GM12864 (cell line): ENCODE measurements around the gene ATP6AP2.

Experiments used
- DNase-seq: peaks from one replicate; pipeline ENCODE4 v3.0.0-alpha.2; 2011; ENCODE audit warnings: low read depth
- H3K4me3 ChIP-seq: 2 replicates; pipeline ENCODE4 v1.5.1; 2011; ENCODE audit warnings: mild to moderate bottlenecking, low read depth, low read length, control low read depth
- TF ChIP-seq, protein P1 (sequence below): IDR thresholded peaks from 2 replicates; pipeline ENCODE4 v1.5.1; 2011; ENCODE audit warnings: low read depth, mild to moderate bottlenecking, moderate library complexity, low read length, control low read depth, inconsistent platforms; ENCODE audit errors: missing control alignments

The ATP6AP2 gene

DNA sequence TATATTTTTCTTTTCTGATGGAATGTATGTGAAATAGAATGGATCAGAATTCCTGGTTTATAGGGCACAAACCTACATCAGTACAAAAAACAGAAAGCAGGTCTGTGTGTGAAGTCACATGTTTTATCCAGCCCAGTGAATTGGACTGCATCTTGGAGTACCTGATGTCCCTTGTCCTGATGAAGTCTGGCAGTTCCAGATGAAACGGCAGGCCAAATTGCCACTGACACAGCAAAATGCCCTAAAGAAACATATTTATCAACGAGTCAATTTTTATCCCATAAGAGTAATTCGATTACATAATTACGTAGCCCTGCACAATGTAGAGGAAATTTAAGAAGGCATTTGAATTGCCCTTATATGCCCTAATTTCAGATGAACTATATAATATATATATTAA, 37.8 kb upstream of the ATP6AP2 start:
- no peak for DNase-seq
- H3K4me3 ChIP-seq = no peak overlapping the region
- TF ChIP-seq, protein P1, sequence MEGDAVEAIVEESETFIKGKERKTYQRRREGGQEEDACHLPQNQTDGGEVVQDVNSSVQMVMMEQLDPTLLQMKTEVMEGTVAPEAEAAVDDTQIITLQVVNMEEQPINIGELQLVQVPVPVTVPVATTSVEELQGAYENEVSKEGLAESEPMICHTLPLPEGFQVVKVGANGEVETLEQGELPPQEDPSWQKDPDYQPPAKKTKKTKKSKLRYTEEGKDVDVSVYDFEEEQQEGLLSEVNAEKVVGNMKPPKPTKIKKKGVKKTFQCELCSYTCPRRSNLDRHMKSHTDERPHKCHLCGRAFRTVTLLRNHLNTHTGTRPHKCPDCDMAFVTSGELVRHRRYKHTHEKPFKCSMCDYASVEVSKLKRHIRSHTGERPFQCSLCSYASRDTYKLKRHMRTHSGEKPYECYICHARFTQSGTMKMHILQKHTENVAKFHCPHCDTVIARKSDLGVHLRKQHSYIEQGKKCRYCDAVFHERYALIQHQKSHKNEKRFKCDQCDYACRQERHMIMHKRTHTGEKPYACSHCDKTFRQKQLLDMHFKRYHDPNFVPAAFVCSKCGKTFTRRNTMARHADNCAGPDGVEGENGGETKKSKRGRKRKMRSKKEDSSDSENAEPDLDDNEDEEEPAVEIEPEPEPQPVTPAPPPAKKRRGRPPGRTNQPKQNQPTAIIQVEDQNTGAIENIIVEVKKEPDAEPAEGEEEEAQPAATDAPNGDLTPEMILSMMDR = no peak

DNA sequence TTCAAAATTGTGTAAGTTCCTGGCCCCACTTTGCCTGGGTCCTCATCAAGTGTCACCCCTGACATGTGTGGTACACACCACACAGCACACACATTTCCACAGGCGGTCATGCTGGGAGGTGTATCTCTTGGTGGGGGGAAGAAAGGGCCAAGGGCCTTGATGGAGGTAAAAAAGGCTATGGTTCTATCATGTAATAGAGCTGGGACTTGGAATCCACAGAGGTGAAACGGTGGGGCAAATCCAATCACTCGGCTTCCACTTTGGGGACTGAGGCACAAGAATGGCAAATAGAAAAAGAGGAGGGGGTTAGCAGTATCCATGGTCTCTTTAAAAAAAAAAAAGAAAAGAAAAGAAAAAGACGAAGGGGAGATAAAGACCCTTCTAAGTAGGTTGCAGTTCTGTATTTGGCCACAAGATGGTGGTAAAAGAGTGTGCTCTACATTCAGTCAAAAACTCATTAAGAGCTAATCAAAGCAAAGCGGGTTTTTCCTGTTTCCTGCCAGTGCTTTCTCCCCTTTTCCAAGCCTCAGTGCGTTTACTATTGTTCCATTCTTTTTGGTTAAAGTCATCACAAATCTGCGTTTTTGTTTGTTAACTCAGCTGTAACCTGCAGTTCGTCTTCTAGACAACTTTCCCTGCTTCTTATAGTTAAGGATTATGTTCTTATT, 37.0 kb upstream of the ATP6AP2 start:
- TF ChIP-seq, protein P1 = peak; percentile 76
- no peak overlapping the region for H3K4me3 ChIP-seq
- peak; percentile 10 for DNase-seq

DNA sequence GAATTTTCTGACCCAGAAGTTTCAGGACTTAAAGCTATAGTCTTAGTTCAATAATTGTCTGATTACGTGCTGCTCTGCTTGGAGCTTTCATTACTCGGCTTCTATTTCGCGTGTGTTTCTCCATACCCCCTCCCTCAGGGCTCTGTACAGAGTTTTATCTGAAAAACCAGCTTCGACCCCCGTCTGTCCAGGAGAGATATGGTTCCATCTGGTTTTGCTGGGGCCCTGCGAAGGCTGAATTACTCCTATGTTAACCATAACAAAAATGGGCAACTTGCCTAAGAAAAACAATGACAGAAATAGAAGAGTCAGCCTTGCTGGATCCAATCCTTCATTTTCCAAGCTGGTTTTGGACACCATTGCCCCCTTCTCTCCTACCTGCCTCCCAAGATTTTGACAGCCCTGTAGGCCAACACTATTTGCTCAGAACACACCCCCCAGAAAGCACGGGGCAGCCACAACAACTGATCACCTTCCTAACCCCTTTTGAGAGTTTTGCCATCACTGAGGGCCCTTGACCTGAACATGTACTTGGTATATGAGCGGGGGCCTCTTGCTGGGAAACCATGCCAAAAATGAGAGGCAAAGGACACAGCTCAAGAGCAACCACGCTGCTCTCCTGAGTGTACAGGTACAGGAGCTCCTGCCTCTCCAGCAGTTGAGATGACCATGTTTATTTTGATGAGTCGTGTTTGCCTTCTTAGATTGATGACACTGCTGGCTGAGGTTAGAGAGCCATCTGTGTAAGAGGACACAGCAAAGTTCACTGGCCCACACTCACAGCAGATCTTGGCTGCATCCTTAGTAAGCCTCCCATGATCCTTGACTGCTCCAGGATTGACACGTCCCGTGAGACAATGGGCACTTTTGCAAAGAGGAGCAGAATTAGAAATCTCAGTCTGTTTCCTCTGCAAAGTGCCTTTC, 36.2 kb upstream of the ATP6AP2 start:
- DNase-seq = no peak
- H3K4me3 ChIP-seq = no peak overlapping the region
- TF ChIP-seq, protein P1 = no peak

DNA sequence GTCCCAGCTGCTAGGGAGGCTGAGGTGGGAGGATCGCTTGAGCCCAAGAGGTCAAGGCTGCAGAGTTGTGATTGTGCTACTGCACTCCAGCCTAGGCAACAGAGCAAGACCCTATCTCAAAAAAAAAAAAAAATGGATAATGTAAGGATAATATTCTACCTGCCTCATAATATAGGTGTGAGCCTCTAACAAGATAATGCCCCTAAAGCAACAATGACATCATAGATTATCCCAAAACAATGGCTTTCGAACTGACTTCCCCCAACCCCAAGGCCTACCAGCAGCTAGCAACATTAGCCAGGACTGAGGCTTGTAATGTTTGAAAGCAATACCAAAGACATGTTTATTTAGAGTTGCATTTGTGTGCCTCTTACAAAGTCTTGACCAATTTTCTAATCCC, 33.9 kb upstream of the ATP6AP2 start:
- no peak overlapping the region for H3K4me3 ChIP-seq
- TF ChIP-seq, protein P1 = no peak
- DNase-seq = no peak

DNA sequence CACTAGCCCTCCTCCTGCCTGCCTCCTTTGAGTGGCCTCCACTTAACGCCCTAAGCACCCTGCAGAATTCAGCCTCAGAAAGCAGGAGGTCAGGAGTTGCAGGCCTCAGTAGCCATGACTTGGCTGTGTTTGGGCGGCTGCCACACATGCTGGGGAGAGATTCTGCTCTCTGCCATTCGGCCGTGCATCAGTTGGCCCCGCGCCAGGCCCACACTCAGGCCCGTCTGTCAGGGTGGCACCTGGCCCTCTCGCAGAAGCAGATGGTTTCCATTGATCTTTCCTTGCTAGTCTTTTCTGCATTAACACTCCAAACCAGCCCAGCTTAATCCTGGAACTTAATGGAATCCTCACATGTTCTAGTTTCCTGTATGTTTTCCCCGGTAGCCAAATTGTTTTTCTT, 30.7 kb upstream of the ATP6AP2 start:
- TF ChIP-seq, protein P1 = no peak
- DNase-seq = no peak
- H3K4me3 ChIP-seq = no peak overlapping the region

DNA sequence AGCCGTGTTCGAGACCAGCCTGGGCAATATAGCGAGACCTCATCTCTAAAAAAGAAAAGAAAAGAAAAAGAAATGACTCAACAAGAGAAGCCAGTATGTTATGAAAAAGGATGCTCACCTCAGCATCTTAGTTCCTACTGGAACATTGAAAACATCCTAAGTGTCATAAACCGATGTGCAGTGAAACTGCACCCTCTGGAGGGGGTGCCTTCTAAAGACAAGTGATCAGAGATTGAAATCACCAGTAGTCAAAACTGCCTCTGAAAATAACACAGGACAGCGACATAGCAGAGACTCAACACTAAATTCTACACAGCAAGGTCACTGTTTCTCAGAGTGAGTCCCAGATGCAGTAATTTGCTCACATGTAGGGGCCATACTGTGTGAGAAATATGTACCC, 28.0 kb upstream of the ATP6AP2 start:
- no peak for DNase-seq
- TF ChIP-seq, protein P1 = no peak
- H3K4me3 ChIP-seq = no peak overlapping the region
